HCT116 (cell line): ENCODE measurements around the gene FMR1. TPM values are rescaled to one million over a fixed set of nuclear protein-coding genes. Genes with fewer than 3 reads are reported as not detected.

Source experiments
- ATAC-seq: fragments of 200-7000 bp; cut with Tn5 transposase; 2 replicates; pipeline ENCODE4 v1.9.1; 2020; ENCODE audit warnings: mild to moderate bottlenecking, moderate library complexity
- BruUV-seq: library from RNA; stranded (reverse); fragments of 400-500 nt; replicated peaks from 2 replicates; lab custom pipeline; 2021; lab: Mats Ljungman, UMichigan
- CTCF ChIA-PET: fragments of 300-600 bp; sonication (Branson Sonifier 250); formaldehyde crosslinking; loops from one replicate; lab custom pipeline; 2021; ENCODE audit warnings: antibody characterized with exemption; lab: Charles Lee
- POLR2A ChIA-PET: fragments of 300-600, 350-600 bp; sonication (Branson Sonifier 250); formaldehyde crosslinking; loops from one replicate; lab custom pipeline; 2021; ENCODE audit warnings: antibody characterized with exemption; lab: Charles Lee
- RAD21 ChIA-PET, 2 experiments: fragments of 300-600 bp; sonication (Branson Sonifier 250); formaldehyde crosslinking; loops; one replicate each; lab custom pipeline; 2023; ENCODE audit warnings: low total read pairs in 2 of 2; ENCODE audit not compliant: uncharacterized antibody in 2 of 2, unreplicated experiment in 2 of 2, low non-redundant PET in 1 of 2; lab: Charles Lee
- DNase-seq: peaks from one replicate; pipeline ENCODE4 v3.0.0-alpha.2; 2010; ENCODE audit warnings: low read depth, low spot score
- H2AFZ ChIP-seq: fragments of 200-600 bp; shearing (Covaris generic), sonication (generic); 2 replicates; pipeline ENCODE4 v1.6.1; 2017; ENCODE audit warnings: low read depth, mixed run types, mixed read lengths, antibody characterized with exemption, low read length; ENCODE audit not compliant: poor library complexity, severe bottlenecking
- H3K27ac ChIP-seq: 2 replicates; pipeline ENCODE4 v1.5.1; 2012; ENCODE audit warnings: low read depth, low read length
- H3K27me3 ChIP-seq: fragments of 200-600 bp; sonication (generic); 2 replicates; pipeline ENCODE4 v1.6.1; 2016; ENCODE audit warnings: mixed run types, low read length, mixed read lengths; ENCODE audit not compliant: insufficient read depth
- H3K36me3 ChIP-seq, 2 experiments: fragments of 200-500 bp in 1 of 2; fragments of 200-600 bp in 1 of 2; sonication (Bioruptor generic) in 1 of 2; sonication (generic) in 1 of 2; 2 replicates each; pipeline versions ENCODE4 v1.5.1 to v1.6.1; 2014 to 2016; ENCODE audit warnings: low read length in 2 of 2, inconsistent platforms in 1 of 2, mixed read lengths in 1 of 2, mixed run types in 1 of 2; ENCODE audit not compliant: insufficient read depth in 2 of 2, control insufficient read depth in 1 of 2
- H3K4me1 ChIP-seq, 2 experiments: fragments of 200-600 bp in 1 of 2; sonication (generic) in 1 of 2; 2 replicates each; pipeline versions ENCODE4 v1.5.1 to v1.6.1; 2012 to 2017; ENCODE audit warnings: low read length in 2 of 2, inconsistent platforms in 1 of 2, mild to moderate bottlenecking in 1 of 2, mixed read lengths in 1 of 2, mixed run types in 1 of 2, moderate library complexity in 1 of 2; ENCODE audit not compliant: insufficient read depth in 2 of 2, control insufficient read depth in 1 of 2
- H3K4me2 ChIP-seq: fragments of 200-600 bp; sonication (generic); 2 replicates; pipeline ENCODE4 v1.6.1; 2017; ENCODE audit warnings: mixed run types, low read length, mixed read lengths
- H3K4me3 ChIP-seq, 2 experiments: fragments of 200-600 bp in 1 of 2; sonication (generic) in 1 of 2; replicated peaks in 1 of 2; 2 replicates each; pipeline ENCODE4 v1.5.1; 2011 to 2016; ENCODE audit warnings: low read length in 2 of 2, control low read depth in 1 of 2, low read depth in 1 of 2, mild to moderate bottlenecking in 1 of 2, mixed read lengths in 1 of 2, mixed run types in 1 of 2
- H3K79me2 ChIP-seq: fragments of 200-600 bp; sonication (generic); 2 replicates; pipeline ENCODE4 v1.6.1; 2017; ENCODE audit warnings: mild to moderate bottlenecking, mixed run types, low read length, moderate library complexity, mixed read lengths; ENCODE audit not compliant: insufficient read depth
- H3K9ac ChIP-seq: fragments of 200-600 bp; sonication (generic); 2 replicates; pipeline ENCODE4 v1.6.1; 2016; ENCODE audit warnings: low read length, mixed read lengths
- H3K9me2 ChIP-seq: fragments of 200-600 bp; sonication (generic), shearing (Covaris generic); 2 replicates; pipeline ENCODE4 v1.6.1; 2017; ENCODE audit warnings: mixed run types, mild to moderate bottlenecking, moderate library complexity; ENCODE audit not compliant: insufficient read depth
- H3K9me3 ChIP-seq, 2 experiments: fragments of 200-500 bp in 1 of 2; fragments of 200-600 bp in 1 of 2; sonication (Bioruptor generic) in 1 of 2; sonication (generic) in 1 of 2; 2 replicates each; pipeline ENCODE4 v1.6.1; 2014 to 2017; ENCODE audit warnings: low read length in 2 of 2, mixed read lengths in 2 of 2, inconsistent platforms in 1 of 2, low read depth in 1 of 2, mild to moderate bottlenecking in 1 of 2, mixed run types in 1 of 2, moderate library complexity in 1 of 2; ENCODE audit not compliant: control insufficient read depth in 1 of 2, insufficient read depth in 1 of 2
- H4K20me1 ChIP-seq: fragments of 200-600 bp; sonication (generic), shearing (Covaris generic); 2 replicates; pipeline ENCODE4 v1.6.1; 2017; ENCODE audit warnings: mixed run types, mild to moderate bottlenecking, moderate library complexity; ENCODE audit not compliant: insufficient read depth
- CTCF ChIP-seq, 3 experiments: fragments of 200-600 bp in 1 of 3; sonication (generic) in 1 of 3; IDR thresholded peaks in 2 of 3; conservative IDR thresholded peaks in 1 of 3; 2 replicates each; pipeline ENCODE4 v1.5.1; 2012 to 2017; ENCODE audit warnings: low read depth in 2 of 3, low read length in 2 of 3, antibody characterized with exemption in 1 of 3, borderline replicate concordance in 1 of 3, control low read depth in 1 of 3, mild to moderate bottlenecking in 1 of 3, mixed read lengths in 1 of 3, mixed run types in 1 of 3, moderate library complexity in 1 of 3; ENCODE audit not compliant: insufficient read depth in 1 of 3
- EGR1 ChIP-seq: IDR thresholded peaks from 2 replicates; pipeline ENCODE4 v1.6.1; 2012; ENCODE audit warnings: low read depth
- ELF1 ChIP-seq: IDR thresholded peaks from 2 replicates; pipeline ENCODE4 v1.6.1; 2012; ENCODE audit warnings: low read depth, borderline replicate concordance
- FOSL1 ChIP-seq: IDR thresholded peaks from 2 replicates; pipeline ENCODE4 v1.6.1; 2012; ENCODE audit warnings: low read depth
- MAX ChIP-seq: IDR thresholded peaks from 2 replicates; pipeline ENCODE4 v1.6.1; 2012
- POLR2A ChIP-seq: IDR thresholded peaks from 2 replicates; pipeline ENCODE4 v1.7.0; 2011; ENCODE audit warnings: borderline replicate concordance; ENCODE audit not compliant: insufficient read depth, insufficient read length; ENCODE audit errors: extremely low read depth
- REST ChIP-seq: IDR thresholded peaks from 2 replicates; pipeline ENCODE4 v1.6.1; 2012; ENCODE audit warnings: low read depth
- SIN3A ChIP-seq: IDR thresholded peaks from 2 replicates; pipeline ENCODE4 v1.6.1; 2012; ENCODE audit warnings: low read depth
- SP1 ChIP-seq: IDR thresholded peaks from 2 replicates; pipeline ENCODE4 v1.6.1; 2012; ENCODE audit warnings: low read depth
- ZFX ChIP-seq: fragments of 450-650 bp; IDR thresholded peaks from 2 replicates; pipeline ENCODE4 v1.6.1; 2017
- intact Hi-C: fragments of 100-400 bp; cut with micrococcal nuclease; formaldehyde crosslinking; loops from 2 replicates; pipeline ENCODE4 v1.10.0; 2022
- total RNA-seq: library from RNA; stranded (reverse); gene quantifications from one replicate; pipeline ENCODE4 v1.2.1, GENCODE V29; 2021; ENCODE audit not compliant: unreplicated experiment

Gene FMR1
- total RNA-seq, 1 experiment from 2014 or later: 31.1 TPM

- Histone ChIP-seq H3K4me1 (peaks cover 0 to 6% of the 10 kb centered on the region in 2 experiments; a peak in 1 of 4 replicates), H2AFZ (no peak overlapping the region), H3K79me2 (no peaks in the 10 kb centered on the region), H3K9me3 (no peaks in the 10 kb centered on the region), H3K4me2 (no peak overlapping the region), H3K9me2 (no peaks in the 10 kb centered on the region), H3K9ac (no peak overlapping the region), H3K27me3 (no peaks in the 10 kb centered on the region), H3K36me3 (no peaks in the 10 kb centered on the region), H3K27ac (no peak overlapping the region), H4K20me1 (no peaks in the 10 kb centered on the region), H3K4me3 (no peak overlapping the region)
- intact Hi-C loops: no loop called here
- DNase-seq (no peak), ATAC-seq (no peak)
- POLR2A ChIA-PET: no interaction called here
- RAD21 ChIA-PET: no interaction called here
- no TSS peak for BruUV-seq
- no peak for TF ChIP-seq CTCF (IDR thresholded peaks at IDR 0.05 in 2 of 3, conservative IDR thresholded peaks at IDR 0.05 in 1 of 3; ENCODE audit: borderline replicate concordance in 1 of 3, insufficient read depth in 1 of 3, low read depth in 2 of 3, low read length in 2 of 3)
- no peak for TF ChIP-seq SIN3A
- no peak for TF ChIP-seq FOSL1
- no peak for TF ChIP-seq EGR1
- no peak for TF ChIP-seq ELF1
- no peak for TF ChIP-seq ZFX
- TF ChIP-seq MAX: no peak
- no peak for TF ChIP-seq SP1
- no peak for TF ChIP-seq POLR2A
- TF ChIP-seq REST: no peak
- CTCF ChIA-PET: no interaction called here
Observed at GRCh38 chrX:147957291-147957690, 45.6 kb downstream of the FMR1 start.
